ENCODE data around the gene PPP1R13L. TPM values are rescaled to one million over a fixed set of nuclear protein-coding genes. Genes with fewer than 3 reads are reported as not detected.
"Not testable (repeated sequence)": the region's sequence is repeated elsewhere in the genome, so short reads cannot be mapped to it uniquely, and the experiment has no call there.

Gene PPP1R13L
- total RNA-seq, 1 experiment from 2014 or later, result 3.2 TPM

- H3K27ac ChIP-seq, result no peak overlapping the region
- H3K9me3 ChIP-seq (replicated peaks), result peaks cover 1% of the 10 kb centered on the region; the same call in 1 of the 2 replicates
- peaks cover 13% of the 10 kb centered on the region; the same call in 1 of the 2 replicates for H3K4me1 ChIP-seq
- no peak overlapping the region for H3K4me3 ChIP-seq
- no peak for DNase-seq
- no peaks in the 10 kb centered on the region for H3K36me3 ChIP-seq
- no peaks in the 10 kb centered on the region for H3K27me3 ChIP-seq
Observed at GRCh38 chr19:45442408-45442777, 37.5 kb upstream of the PPP1R13L start.

GRCh38 chr19:45440873-45441654 lies 36.2 kb upstream of the PPP1R13L start:
- Histone ChIP-seq H3K4me3 (no peak overlapping the region), H3K36me3 (no peaks in the 10 kb centered on the region), H3K27ac (no peak overlapping the region), H3K9me3 (replicated peaks) (peaks cover 3% of the 10 kb centered on the region), H3K27me3 (no peaks in the 10 kb centered on the region), H3K4me1 (peaks cover 13% of the 10 kb centered on the region; the same call in 1 of the 2 replicates)
- peak; percentile 37 to 59 for DNase-seq

GRCh38 chr19:45440259-45440638 lies 35.4 kb upstream of the PPP1R13L start:
- H3K4me3 ChIP-seq, result peak overlapping the region; percentile 65
- no peaks in the 10 kb centered on the region for H3K27me3 ChIP-seq
- no peaks in the 10 kb centered on the region for H3K36me3 ChIP-seq
- peaks cover 13% of the 10 kb centered on the region; the same call in 1 of the 2 replicates for H3K4me1 ChIP-seq
- peak in 1 of 2 experiments; percentile 30 for DNase-seq
- H3K27ac ChIP-seq, result peak overlapping the region; percentile 52; the same call in 1 of the 2 replicates
- peaks cover 3% of the 10 kb centered on the region for H3K9me3 ChIP-seq (replicated peaks)

- Histone ChIP-seq H3K4me3 (peak overlapping the region; percentile 65), H3K9me3 (replicated peaks) (peaks cover 3% of the 10 kb centered on the region), H3K27me3 (no peaks in the 10 kb centered on the region), H3K27ac (peak overlapping the region; percentile 52; the same call in 1 of the 2 replicates), H3K4me1 (peaks cover 9% of the 10 kb centered on the region; the same call in 1 of the 2 replicates), H3K36me3 (no peaks in the 10 kb centered on the region)
- DNase-seq, result peak; percentile 86 to 87
Observed at GRCh38 chr19:45439569-45440258, 34.8 kb upstream of the PPP1R13L start.

DNA sequence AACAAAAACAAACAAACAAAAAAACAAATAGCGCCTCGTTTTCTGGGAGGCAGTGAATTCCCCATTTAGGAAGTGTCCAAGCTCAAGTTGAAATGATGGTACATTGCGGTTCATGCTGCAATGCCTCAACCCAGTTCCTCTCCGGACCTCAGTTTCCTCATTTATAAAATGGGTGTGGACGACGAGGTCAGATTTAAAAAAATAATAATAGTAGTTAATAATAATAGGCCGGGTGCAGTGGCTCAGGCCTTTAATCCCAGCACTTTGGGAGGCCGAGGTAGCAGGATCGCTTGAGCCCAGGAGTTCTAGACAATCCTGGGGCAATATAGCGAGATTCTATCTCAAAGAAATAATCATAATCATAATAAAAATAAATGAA lies 34.3 kb upstream of the PPP1R13L start:
- DNase-seq, result no peak
- no peaks in the 10 kb centered on the region for H3K27me3 ChIP-seq
- peaks cover 9% of the 10 kb centered on the region; the same call in 1 of the 2 replicates for H3K4me1 ChIP-seq
- peak overlapping the region; percentile 65 for H3K4me3 ChIP-seq
- H3K9me3 ChIP-seq (replicated peaks), result peaks cover 3% of the 10 kb centered on the region
- no peaks in the 10 kb centered on the region for H3K36me3 ChIP-seq
- peak overlapping the region; percentile 52; the same call in 1 of the 2 replicates for H3K27ac ChIP-seq

DNA sequence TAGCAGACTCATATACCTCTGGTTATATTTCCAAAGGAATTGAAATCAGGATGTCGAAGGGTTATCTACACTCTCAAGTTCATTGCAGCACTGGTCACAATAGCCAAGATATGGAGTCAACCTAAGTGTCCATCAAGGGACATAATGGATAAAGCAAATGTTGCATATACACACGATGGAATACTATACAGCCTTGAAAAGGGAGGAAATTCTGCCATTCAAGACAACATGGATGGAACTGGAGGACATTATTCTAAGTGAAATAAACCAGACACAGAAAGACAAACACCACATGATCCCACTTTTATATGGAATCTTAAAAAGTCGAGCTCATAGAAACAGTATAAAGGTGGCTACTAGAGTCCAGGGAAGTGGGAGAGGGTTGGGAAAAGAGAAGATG lies 32.5 kb upstream of the PPP1R13L start:
- DNase-seq, result no peak
- Histone ChIP-seq H3K9me3 (replicated peaks) (peaks cover 3% of the 10 kb centered on the region), H3K4me3 (no peak overlapping the region), H3K27ac (no peak overlapping the region), H3K27me3 (no peaks in the 10 kb centered on the region), H3K4me1 (peaks cover 3% of the 10 kb centered on the region; the same call in 1 of the 2 replicates), H3K36me3 (no peaks in the 10 kb centered on the region)

- DNase-seq; H3K9me3 ChIP-seq (replicated peaks); H3K4me3 ChIP-seq; H3K27ac ChIP-seq; H3K36me3 ChIP-seq; H3K4me1 ChIP-seq: not testable (repeated sequence)
- H3K27me3 ChIP-seq, result peaks cover 13% of the 10 kb centered on the region
Observed at GRCh38 chr19:45432543-45432942, 27.7 kb upstream of the PPP1R13L start.

DNA sequence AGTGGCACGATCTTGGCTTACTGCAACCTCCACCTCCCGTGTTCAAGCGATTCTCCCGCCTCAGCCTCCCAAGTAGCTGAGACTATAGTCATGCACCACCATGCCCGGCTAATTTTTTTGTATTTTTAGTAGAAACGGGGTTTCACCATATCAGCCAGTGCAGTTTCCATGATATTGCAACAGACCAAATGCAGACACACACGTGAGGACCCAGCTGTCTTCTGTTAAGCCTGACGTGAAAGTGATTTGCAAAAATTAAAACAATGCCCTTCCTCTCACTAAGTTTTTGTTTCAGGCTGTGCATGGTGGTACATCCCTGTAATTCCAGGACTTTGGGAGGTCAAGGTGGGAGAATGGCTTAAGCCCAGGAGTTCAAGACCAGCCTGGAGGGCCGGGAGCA lies 26.1 kb upstream of the PPP1R13L start:
- H3K9me3 ChIP-seq (replicated peaks); H3K27ac ChIP-seq: not testable (repeated sequence)

GRCh38 chr19:45429896-45430295 lies 25.0 kb upstream of the PPP1R13L start:
- H3K27me3 ChIP-seq, result peaks cover 13% of the 10 kb centered on the region
- not testable (repeated sequence) for H3K27ac ChIP-seq; H3K9me3 ChIP-seq (replicated peaks); H3K36me3 ChIP-seq; H3K4me1 ChIP-seq; H3K4me3 ChIP-seq; DNase-seq

More for the DNA sequence above, 26.1 kb upstream of the PPP1R13L start:
- not testable (repeated sequence) for H3K4me1 ChIP-seq, H3K4me3 ChIP-seq, DNase-seq, H3K36me3 ChIP-seq
- peaks cover 13% of the 10 kb centered on the region for H3K27me3 ChIP-seq

DNA sequence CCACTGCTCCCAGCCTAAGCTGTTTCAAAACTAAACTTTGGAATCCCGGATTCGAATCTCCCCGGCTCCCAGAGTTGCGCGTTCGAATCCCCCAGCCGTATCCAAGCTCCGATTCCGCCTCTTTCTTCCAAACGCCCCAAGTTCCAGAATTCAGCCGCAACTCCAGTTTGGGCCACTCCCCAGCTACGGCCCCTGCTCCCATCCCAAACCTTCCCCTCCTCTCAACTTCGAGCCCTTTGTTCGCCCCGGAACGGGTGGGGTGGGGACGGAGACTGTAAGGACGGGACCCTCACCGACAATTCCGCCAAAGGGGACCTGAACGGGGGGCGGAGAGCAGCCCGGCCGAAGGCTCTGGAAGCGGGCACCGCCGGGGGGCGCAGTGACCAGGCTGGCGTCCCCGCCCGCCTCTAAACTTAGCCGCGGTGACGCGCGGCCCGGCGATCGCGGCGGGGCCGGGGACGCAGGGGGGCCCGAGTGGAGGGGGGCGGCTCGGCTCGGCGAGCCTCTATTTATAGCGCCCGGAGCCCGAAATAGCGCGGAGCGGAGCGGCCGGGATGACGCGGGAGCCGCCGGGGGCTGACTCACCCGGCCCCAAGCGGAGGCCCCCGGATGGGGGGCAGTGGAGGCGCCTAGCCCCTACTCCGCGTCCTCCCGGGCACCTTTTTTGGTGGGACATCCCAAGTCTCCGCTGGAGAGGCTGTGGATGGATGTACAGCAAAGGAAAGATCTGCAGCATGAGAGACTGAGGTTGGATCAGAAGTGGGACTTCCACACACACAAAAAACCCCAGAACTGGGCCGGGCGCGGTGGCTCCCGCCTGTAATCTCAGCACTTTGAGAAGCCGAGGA lies 23.7 kb upstream of the PPP1R13L start:
- Histone ChIP-seq H3K4me1 (no peaks in the 10 kb centered on the region; the same call in none of the 2 replicates), H3K36me3 (no peaks in the 10 kb centered on the region), H3K27ac (no peak overlapping the region), H3K4me3 (peak overlapping the region; percentile 49), H3K27me3 (peaks cover 13% of the 10 kb centered on the region), H3K9me3 (replicated peaks) (no peaks in the 10 kb centered on the region)
- peak; percentile 37 to 51 for DNase-seq

- no peaks in the 10 kb centered on the region for H3K36me3 ChIP-seq
- peaks cover 5% of the 10 kb centered on the region for H3K4me1 ChIP-seq
- peak overlapping the region; percentile 53 for H3K4me3 ChIP-seq
- H3K27me3 ChIP-seq, result peaks cover 11% of the 10 kb centered on the region
- H3K27ac ChIP-seq, result peak overlapping the region; percentile 80
- no peaks in the 10 kb centered on the region for H3K9me3 ChIP-seq (replicated peaks)
- DNase-seq, result peak; percentile 83
Observed at GRCh38 chr19:45424191-45425058, 19.6 kb upstream of the PPP1R13L start.

- Histone ChIP-seq H3K27me3 (peaks cover 4% of the 10 kb centered on the region; the same call in 1 of the 2 replicates), H3K36me3 (no peaks in the 10 kb centered on the region), H3K4me3 (peak within 1 kb of the TSS; percentile 53), H3K27ac (peak within 1 kb of the TSS; percentile 80), H3K9me3 (replicated peaks) (no peaks in the 10 kb centered on the region), H3K4me1 (peaks cover 13% of the 10 kb centered on the region)
- peak; percentile 98 for DNase-seq
Observed at GRCh38 chr19:45423589-45424190, 18.8 kb upstream of the PPP1R13L start, which contains the start of gene ERCC1. TSS of gene ERCC1 (minus strand) at chr19:45423917. CDS start at chr19:45423374, 543 bp downstream.

- DNase-seq, result no peak
- Histone ChIP-seq H3K9me3 (replicated peaks) (no peaks in the 10 kb centered on the region), H3K27ac (peak overlapping the region; percentile 80; the same call in 1 of the 2 replicates), H3K4me3 (peak overlapping the region; percentile 53), H3K36me3 (no peaks in the 10 kb centered on the region), H3K27me3 (no peaks in the 10 kb centered on the region), H3K4me1 (peaks cover 14% of the 10 kb centered on the region)
Observed at GRCh38 chr19:45423033-45423588, 18.2 kb upstream of the PPP1R13L start.
